BJ (cell line): ENCODE results near the gene GCK. TPM values are rescaled to one million over a fixed set of nuclear protein-coding genes. Genes with fewer than 3 reads are reported as not detected.

Source experiments
- CTCF ChIA-PET: fragments of 350-600 bp; formaldehyde crosslinking; extraction: SDS; loops from one replicate; lab custom pipeline; 2021; ENCODE audit warnings: antibody characterized with exemption, inconsistent platforms; lab: Yijun Ruan, JAX
- POLR2A ChIA-PET: fragments of 300-600 bp; sonication (Branson Sonifier 250); formaldehyde crosslinking; extraction: SDS; loops from one replicate; lab custom pipeline; 2021; ENCODE audit warnings: antibody characterized with exemption; lab: Charles Lee
- DNase-seq: peaks from one replicate; pipeline ENCODE4 v3.0.0-alpha.2; 2011; ENCODE audit warnings: low read depth
- H3K27me3 ChIP-seq: 2 replicates; pipeline ENCODE4 v1.6.0; 2011; ENCODE audit warnings: low read length; ENCODE audit not compliant: control insufficient read depth, insufficient read depth
- H3K36me3 ChIP-seq: 2 replicates; pipeline ENCODE4 v1.5.1; 2011; ENCODE audit warnings: low read length; ENCODE audit not compliant: control insufficient read depth, insufficient read depth
- H3K4me3 ChIP-seq: 2 replicates; pipeline ENCODE4 v1.5.1; 2011; ENCODE audit warnings: low read depth, mild to moderate bottlenecking, control low read depth, low read length
- CTCF ChIP-seq: IDR thresholded peaks from 2 replicates; pipeline ENCODE4 v1.5.1; 2011; ENCODE audit warnings: low read depth, mild to moderate bottlenecking, control low read depth, inconsistent platforms, low read length, moderate library complexity; ENCODE audit not compliant: insufficient read depth
- polyA plus RNA-seq: library from polyadenylated mRNA; depleted of rRNA; stranded (reverse); fragments of >200 nt; gene quantifications from 2 replicates; pipeline ENCODE4 v1.2.3, GENCODE V29; 2011

Gene GCK
- polyA plus RNA-seq, 1 experiment, result 0.40 TPM

DNA sequence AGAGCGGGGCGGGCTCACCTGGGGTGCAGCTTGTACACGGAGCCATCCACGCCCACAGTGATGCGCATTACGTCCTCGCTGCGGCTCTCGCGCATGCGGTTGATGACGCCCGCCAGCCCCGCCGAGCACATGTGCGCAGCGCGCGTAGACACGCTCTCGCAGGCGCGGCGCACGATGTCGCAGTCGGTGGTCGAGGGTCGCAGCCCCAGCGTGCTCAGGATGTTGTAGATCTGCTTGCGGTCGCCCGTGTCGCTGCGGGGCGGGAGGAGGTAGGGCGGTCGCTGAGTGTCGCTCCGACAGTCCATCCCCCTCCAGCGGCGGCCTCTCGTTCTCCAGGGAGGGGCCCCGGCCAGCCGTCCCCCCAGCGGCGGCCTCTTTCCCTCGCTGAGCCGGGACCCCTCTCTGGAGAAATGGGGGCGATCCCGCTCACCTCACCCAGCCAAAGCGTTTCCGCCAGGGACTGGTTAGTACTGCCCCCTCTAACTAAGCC is 43.7 kb downstream of the GCK start:
- peak overlapping the region; percentile 25 for H3K4me3 ChIP-seq
- H3K36me3 ChIP-seq, result no peaks in the 10 kb centered on the region
- no peak for TF ChIP-seq CTCF
- ChIA-PET CTCF (no interaction called here), POLR2A (no interaction called here)
- H3K27me3 ChIP-seq, result peaks cover 4% of the 10 kb centered on the region
- DNase-seq, result no peak

DNA sequence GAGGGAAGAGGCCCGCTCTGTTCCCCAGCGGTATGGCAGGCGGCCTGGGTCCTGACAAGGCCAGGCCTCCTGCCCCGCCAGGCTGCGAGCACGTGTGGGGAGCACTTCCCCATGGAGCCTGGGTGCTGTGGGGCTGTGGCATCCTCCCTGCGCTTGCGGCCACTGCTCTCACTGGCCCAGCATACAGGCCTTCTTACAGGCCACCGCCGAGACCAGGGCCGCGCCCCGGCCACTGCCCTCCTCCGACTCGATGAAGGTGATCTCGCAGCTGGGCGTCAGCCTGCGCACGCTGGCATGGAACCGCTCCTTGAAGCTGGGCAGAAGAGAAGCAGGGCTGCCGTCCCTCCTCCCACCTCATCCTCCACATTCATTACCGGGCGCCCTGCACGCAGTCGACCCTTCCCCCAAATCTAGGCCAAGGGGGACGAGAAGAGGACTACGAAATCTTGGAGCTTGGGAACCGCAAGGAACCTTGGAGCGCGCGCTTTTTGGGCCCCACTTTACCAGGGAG is 44.2 kb downstream of the GCK start:
- no peak for TF ChIP-seq CTCF
- ChIA-PET CTCF (no interaction called here), POLR2A (no interaction called here)
- Histone ChIP-seq H3K36me3 (no peaks in the 10 kb centered on the region), H3K27me3 (peaks cover 4% of the 10 kb centered on the region), H3K4me3 (no peak overlapping the region)
- no peak for DNase-seq

- DNase-seq, result no peak
- H3K4me3 ChIP-seq, result no peak overlapping the region
- no peak for TF ChIP-seq CTCF
- H3K36me3 ChIP-seq, result no peaks in the 10 kb centered on the region
- ChIA-PET POLR2A (no interaction called here), CTCF (no interaction called here)
- peaks cover 4% of the 10 kb centered on the region for H3K27me3 ChIP-seq
Observed at GRCh38 chr7:44144426-44144967, 44.7 kb downstream of the GCK start.

DNA sequence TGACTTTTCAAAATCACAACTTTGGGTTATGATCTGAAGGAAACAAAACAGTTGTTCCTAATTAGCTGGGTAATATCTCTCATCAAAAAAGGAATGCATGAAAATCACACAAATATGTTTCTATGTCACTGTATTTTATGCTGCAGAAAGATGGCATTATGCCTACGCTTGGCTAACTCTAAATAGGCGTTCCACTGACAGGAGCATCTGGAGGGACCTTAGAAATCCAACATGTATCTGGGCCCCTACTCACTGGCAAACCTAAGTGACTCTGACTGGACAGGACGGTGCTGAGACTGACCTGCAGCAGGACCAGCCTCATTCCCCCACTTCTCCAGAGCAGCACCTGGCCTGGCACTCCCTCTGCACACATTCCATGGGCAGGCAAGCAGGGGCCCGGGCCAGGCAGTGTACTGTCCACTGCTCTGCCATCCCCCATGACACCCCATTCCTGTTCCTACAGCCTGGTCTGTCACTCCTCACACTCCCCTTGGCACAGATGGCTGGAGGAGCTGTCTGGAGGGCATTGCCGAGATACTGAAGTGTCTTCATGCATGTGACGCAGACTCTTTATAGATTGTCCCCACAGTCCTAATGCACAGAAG is 45.5 kb downstream of the GCK start:
- DNase-seq, result no peak
- H3K36me3 ChIP-seq, result no peaks in the 10 kb centered on the region
- ChIA-PET POLR2A (no interaction called here), CTCF (no interaction called here)
- no peak for TF ChIP-seq CTCF
- H3K27me3 ChIP-seq, result peaks cover 4% of the 10 kb centered on the region
- H3K4me3 ChIP-seq, result no peak overlapping the region

DNA sequence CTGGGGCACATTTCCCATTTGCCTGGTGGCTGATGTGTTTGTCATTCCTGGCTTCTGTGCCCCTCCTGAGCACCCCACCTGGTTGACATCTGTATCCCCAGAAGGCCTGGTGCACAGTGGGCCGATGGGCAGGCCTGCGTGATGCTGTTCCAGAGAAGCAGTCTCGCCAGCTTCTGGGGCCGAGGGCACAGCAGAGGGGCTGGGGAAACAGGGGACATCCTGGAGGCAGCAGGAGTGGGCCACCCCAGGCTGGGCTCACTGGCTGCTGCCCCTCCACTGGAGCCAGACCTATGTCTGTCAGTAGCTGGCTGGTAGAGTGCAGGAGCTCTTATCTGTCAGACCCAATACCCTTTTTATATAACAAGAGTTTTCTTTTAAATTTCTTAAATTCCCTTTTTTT is 47.2 kb downstream of the GCK start:
- POLR2A ChIA-PET, result interaction anchor here (0.5 to 0.6 kb wide), 3 partner anchors 8 to 655 kb away, joined by 5 to 9 read pairs (median 8); no protein-coding TSS in a partner anchor
- H3K27me3 ChIP-seq, result peaks cover 5% of the 10 kb centered on the region
- no peak for DNase-seq
- H3K36me3 ChIP-seq, result no peaks in the 10 kb centered on the region
- CTCF ChIA-PET, result interaction anchor here (0.6 to 1.7 kb wide), 3 partner anchors 11 to 54 kb away, joined by 3 to 4 read pairs (median 3); no protein-coding TSS in a partner anchor
- no peak overlapping the region for H3K4me3 ChIP-seq
- TF ChIP-seq CTCF, result no peak
